Left ventricle myocardium inferior (tissue), 1 donor: ENCODE data around the gene ATXN10. TPM values are rescaled to one million over a fixed set of nuclear protein-coding genes. Genes with fewer than 3 reads are reported as not detected.

ENCODE experiments used
- DNase-seq: peaks from one replicate; pipeline ENCODE4 v3.0.0-alpha.2; 2020
- H3K27ac ChIP-seq: fragments of 200-600 bp; replicated peaks from 2 replicates; pipeline ENCODE4 v1.8.0; 2021
- H3K27me3 ChIP-seq: fragments of 200-600 bp; 2 replicates; pipeline ENCODE4 v1.8.0; 2021; ENCODE audit warnings: low read depth
- H3K36me3 ChIP-seq: fragments of 200-600 bp; 2 replicates; pipeline ENCODE4 v1.8.0; 2021
- H3K4me1 ChIP-seq: fragments of 200-600 bp; 2 replicates; pipeline ENCODE4 v1.8.0; 2021
- H3K4me3 ChIP-seq: fragments of 200-600 bp; 2 replicates; pipeline ENCODE4 v1.8.0; 2021; ENCODE audit warnings: mild to moderate bottlenecking, moderate library complexity
- H3K9me3 ChIP-seq: fragments of 200-600 bp; replicated peaks from 2 replicates; pipeline ENCODE4 v1.8.0; 2021
- intact Hi-C: fragments of 100-400 bp; cut with micrococcal nuclease; formaldehyde crosslinking; loops from one replicate; pipeline ENCODE4 v1.11.0; 2022
- total RNA-seq: library from RNA; stranded (reverse); fragmentation: NEBNext Ultra II Directional; extraction: Animal tissue kit (Norgen Biotek cat#: 25700); gene quantifications from one replicate; pipeline ENCODE4 v1.2.1, GENCODE V29; 2021
- TF ChIP-seq, protein P1 (sequence below): fragments of 200-600 bp; IDR thresholded peaks from 2 replicates; pipeline ENCODE4 v1.8.0; 2021; ENCODE audit warnings: antibody characterized with exemption, mild to moderate bottlenecking, borderline replicate concordance
- donor health status: DM: no; HTN: yes; CAD: no; lungs with severe emphysema.

The ATXN10 gene
- total RNA-seq, 1 donor from 2014 or later, result 148 TPM

DNA sequence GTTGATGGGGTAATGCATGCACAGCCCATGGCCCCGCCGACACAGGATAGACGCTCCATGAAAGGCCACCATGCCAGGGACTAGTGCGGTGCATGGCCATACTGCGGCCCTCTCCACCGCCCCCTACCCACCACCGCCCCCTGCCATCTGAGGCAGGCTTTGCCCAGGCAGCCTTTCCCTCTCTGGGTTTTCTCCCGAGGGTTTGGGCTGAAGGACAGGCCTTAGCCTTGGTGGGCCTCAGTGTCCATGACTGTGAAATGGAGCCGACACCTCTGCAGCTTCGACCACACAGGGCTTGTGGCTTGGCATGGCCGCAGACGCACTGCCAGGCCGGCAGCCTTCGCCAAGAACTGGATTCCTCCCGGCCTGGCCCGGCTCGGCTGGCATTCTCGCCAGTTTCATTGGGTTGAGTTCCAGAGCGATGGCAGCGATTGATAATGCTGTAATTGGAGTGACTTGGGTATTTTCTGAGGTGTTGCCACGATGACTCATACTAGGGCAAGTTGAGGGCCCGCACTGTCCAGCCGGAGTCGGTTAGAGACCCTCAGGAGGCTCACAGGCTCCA lies 194.0 kb downstream of the ATXN10 start:
- peaks cover 24% of the 10 kb centered on the region for H3K4me1 ChIP-seq
- H3K9me3 ChIP-seq, result peaks cover 6% of the 10 kb centered on the region
- no peak overlapping the region for H3K27ac ChIP-seq
- no peak for DNase-seq
- no peaks in the 10 kb centered on the region for H3K36me3 ChIP-seq
- intact Hi-C loops, result no loop called here
- H3K4me3 ChIP-seq, result no peak overlapping the region
- TF ChIP-seq, protein P1, sequence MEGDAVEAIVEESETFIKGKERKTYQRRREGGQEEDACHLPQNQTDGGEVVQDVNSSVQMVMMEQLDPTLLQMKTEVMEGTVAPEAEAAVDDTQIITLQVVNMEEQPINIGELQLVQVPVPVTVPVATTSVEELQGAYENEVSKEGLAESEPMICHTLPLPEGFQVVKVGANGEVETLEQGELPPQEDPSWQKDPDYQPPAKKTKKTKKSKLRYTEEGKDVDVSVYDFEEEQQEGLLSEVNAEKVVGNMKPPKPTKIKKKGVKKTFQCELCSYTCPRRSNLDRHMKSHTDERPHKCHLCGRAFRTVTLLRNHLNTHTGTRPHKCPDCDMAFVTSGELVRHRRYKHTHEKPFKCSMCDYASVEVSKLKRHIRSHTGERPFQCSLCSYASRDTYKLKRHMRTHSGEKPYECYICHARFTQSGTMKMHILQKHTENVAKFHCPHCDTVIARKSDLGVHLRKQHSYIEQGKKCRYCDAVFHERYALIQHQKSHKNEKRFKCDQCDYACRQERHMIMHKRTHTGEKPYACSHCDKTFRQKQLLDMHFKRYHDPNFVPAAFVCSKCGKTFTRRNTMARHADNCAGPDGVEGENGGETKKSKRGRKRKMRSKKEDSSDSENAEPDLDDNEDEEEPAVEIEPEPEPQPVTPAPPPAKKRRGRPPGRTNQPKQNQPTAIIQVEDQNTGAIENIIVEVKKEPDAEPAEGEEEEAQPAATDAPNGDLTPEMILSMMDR, result no peak
- H3K27me3 ChIP-seq, result peaks cover 44% of the 10 kb centered on the region

DNA sequence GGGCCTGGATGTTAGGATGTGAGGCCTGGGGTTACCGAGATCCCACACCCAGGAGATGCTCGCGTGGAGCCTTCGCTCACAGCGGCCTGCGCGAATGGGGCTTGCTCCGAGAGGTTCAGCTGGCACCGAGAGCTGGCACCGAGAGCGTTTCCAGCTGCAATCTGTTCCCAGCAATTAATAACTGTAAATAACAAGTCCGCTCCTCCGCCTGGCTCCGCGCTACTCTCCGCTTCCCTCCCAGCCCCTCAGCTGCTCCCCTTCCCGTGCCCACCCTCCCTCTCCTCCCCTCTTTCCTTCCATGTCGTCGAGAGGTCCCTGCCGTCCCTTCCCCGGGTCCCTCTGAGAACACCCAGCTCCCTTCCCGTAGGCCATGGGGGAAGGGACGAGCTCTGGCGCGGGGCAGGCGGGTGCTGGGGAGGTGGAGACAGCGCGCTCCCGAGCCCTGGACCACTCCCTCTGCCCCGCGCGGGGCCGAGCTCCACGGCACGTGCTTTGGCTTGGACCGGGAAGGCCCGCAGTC lies 194.6 kb downstream of the ATXN10 start:
- H3K36me3 ChIP-seq, result no peaks in the 10 kb centered on the region
- H3K9me3 ChIP-seq, result peaks cover 6% of the 10 kb centered on the region
- intact Hi-C loops, result no loop called here
- peaks cover 44% of the 10 kb centered on the region for H3K27me3 ChIP-seq
- TF ChIP-seq, protein P1, result no peak
- peaks cover 24% of the 10 kb centered on the region for H3K4me1 ChIP-seq
- H3K4me3 ChIP-seq, result peak overlapping the region; percentile 46
- H3K27ac ChIP-seq, result no peak overlapping the region
- DNase-seq, result no peak

DNA sequence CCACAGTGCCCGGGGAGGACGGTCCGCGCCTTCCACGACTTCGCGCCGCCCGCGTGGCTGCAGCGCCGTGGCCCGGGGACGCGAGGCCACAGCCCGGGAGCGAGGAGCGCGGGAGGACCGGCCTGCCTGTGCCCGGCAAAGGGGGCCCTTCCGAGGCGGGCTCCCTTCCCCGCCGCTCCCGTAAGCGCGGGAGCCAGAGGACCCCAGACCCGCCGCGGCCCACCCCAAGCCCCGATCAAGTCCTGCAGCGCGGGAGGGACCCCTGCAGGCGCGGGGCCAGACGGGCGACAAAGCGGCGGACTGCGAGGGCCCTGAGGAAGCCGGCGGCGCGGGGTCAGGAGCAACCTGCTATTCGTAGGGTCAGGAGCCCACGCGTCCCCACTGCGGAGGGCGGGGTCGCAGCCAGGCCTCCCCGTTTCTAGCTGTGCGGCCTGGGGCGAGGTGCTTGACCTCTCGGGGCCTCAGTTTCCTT lies 195.0 kb downstream of the ATXN10 start:
- peaks cover 24% of the 10 kb centered on the region for H3K4me1 ChIP-seq
- TF ChIP-seq, protein P1, result no peak
- peak overlapping the region; percentile 46 for H3K4me3 ChIP-seq
- intact Hi-C loops, result no loop called here
- no peaks in the 10 kb centered on the region for H3K36me3 ChIP-seq
- DNase-seq, result no peak
- peaks cover 6% of the 10 kb centered on the region for H3K9me3 ChIP-seq
- H3K27ac ChIP-seq, result no peak overlapping the region
- peaks cover 44% of the 10 kb centered on the region for H3K27me3 ChIP-seq

DNA sequence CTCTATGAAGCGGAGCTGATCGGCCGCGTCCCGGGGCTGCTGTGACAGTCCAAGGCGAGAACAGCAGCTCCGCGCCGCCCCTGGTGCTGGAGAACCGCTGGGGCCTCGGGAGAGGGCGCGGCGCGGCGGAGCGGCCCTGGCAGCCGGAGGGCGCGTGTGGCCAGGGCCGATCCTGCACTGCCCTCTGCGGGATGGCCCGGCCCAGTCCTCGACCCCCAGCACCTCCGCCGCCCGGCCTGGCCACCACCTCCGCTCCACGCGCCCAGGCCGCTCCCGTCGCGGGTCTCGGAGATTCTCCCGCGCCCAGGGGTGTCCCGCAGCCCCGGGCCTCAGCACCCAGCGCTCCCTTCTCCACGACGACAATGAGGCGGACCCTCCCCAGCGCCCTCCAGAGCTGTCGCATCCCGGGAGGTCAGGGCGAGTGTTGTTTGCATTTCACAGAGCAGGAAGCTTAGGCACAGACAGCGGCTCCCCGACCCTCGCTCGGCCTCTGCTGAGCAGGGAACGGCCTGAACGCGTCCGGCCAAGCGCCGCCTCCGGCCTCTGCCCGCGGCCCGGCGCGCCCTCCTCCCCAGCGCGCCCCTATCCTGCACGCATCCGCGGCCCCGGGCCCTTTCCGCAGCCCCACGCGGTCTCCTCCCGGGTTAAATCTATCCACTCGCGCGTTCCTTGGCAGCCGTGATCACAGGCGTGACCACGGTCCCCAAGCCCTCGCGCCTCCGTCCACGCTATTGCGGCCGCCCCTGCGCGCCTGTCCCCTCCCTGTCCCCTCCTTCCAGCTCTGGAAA lies 195.7 kb downstream of the ATXN10 start:
- H3K27ac ChIP-seq, result no peak overlapping the region
- TF ChIP-seq, protein P1, result peak; percentile 46
- peaks cover 6% of the 10 kb centered on the region for H3K9me3 ChIP-seq
- DNase-seq, result no peak
- peaks cover 44% of the 10 kb centered on the region for H3K27me3 ChIP-seq
- intact Hi-C loops, result no loop called here
- peak overlapping the region; percentile 46 for H3K4me3 ChIP-seq
- no peaks in the 10 kb centered on the region for H3K36me3 ChIP-seq
- peaks cover 24% of the 10 kb centered on the region for H3K4me1 ChIP-seq

DNA sequence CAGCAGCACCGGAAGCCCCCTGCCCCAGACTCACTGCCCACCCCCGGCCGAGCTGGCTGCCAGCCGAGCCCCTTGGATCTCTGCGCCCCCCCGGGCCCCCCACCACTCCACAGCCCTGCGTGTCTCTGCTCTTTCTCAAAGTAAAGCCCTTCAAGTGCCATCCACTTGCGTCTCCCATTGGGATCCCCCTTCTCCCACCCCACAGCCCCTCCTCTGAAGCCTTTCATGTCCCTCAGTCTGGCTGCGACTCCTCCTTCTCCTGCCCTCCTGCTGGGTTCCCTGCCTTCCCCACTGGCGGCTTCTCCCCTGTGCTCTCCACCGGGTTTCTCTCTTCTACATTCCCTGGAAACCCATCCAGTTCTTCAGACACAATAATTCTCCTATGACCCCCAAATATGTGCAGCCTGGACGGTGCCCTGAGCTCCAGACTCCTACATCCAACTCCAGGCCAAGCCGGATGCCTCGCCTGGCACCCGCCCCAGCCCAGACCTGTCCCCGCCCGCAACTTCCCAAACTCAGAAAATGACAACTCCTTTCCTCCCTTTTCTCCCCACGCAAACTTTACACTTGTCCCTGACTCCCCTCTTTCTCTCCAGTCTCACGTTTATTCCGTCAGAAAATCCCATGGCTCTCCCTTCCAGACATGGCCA lies 196.4 kb downstream of the ATXN10 start:
- Histone ChIP-seq H3K27ac (no peak overlapping the region), H3K4me3 (no peak overlapping the region), H3K4me1 (peaks cover 24% of the 10 kb centered on the region), H3K9me3 (peaks cover 9% of the 10 kb centered on the region), H3K27me3 (peaks cover 44% of the 10 kb centered on the region), H3K36me3 (no peaks in the 10 kb centered on the region)
- intact Hi-C loops, result no loop called here
- TF ChIP-seq, protein P1, result no peak
- no peak for DNase-seq
